Uterus (tissue), 2 donors: ENCODE results near the gene ORM1.

ENCODE experiments used
- CTCF ChIP-seq, 4 experiments: fragments of 200-600 bp in 2 of 4; fragments of 450-650 bp in 2 of 4; sonication (generic) in 2 of 4; IDR thresholded peaks; one replicate each; pipeline ENCODE4 v1.5.1; 2016 to 2019; ENCODE audit warnings: antibody characterized with exemption in 4 of 4, mild to moderate bottlenecking in 2 of 4, moderate library complexity in 1 of 4
- POLR2A ChIP-seq, 2 donors: fragments of 450-650 bp; IDR thresholded peaks; one replicate each; pipeline ENCODE4 v1.6.1; 2016; ENCODE audit warnings: antibody characterized with exemption in 2 of 2, mild to moderate bottlenecking in 1 of 2, moderate library complexity in 1 of 2

- peak in 1 of 4 experiments; percentile 35 for TF ChIP-seq CTCF (IDR thresholded peaks at IDR 0.05)
- TF ChIP-seq POLR2A (IDR thresholded peaks at IDR 0.05) = no peak
Observed at GRCh38 chr9:114285166-114285867, 37.6 kb upstream of the ORM1 start.
